ENCODE results near the gene SCGB3A2.
"Not testable (repeated sequence)": the region's sequence is repeated elsewhere in the genome, so short reads cannot be mapped to it uniquely, and the experiment has no call there.

SCGB3A2 gene

GRCh38 chr5:147869112-147869511 lies 9.4 kb upstream of the SCGB3A2 start:
- no peak overlapping the region for H3K4me3 ChIP-seq (ENCODE audit: low read depth, low read length)
- TF ChIP-seq CTCF (IDR thresholded peaks at IDR 0.05; ENCODE audit: insufficient read depth, low read length, missing control alignments) = no peak
- ChIA-PET CTCF (interaction anchor here (1.2 kb wide), 1 partner anchor 11 kb away, joined by 6 read pairs; no protein-coding TSS in a partner anchor), POLR2A (no interaction called here)
- no peak for DNase-seq (ENCODE audit: low read depth, low spot score)

GRCh38 chr5:147869892-147870291 lies 8.6 kb upstream of the SCGB3A2 start:
- POLR2A ChIA-PET; DNase-seq (ENCODE audit: low read depth, low spot score); CTCF ChIA-PET; H3K4me3 ChIP-seq (ENCODE audit: low read depth, low read length): not testable (repeated sequence)

- CTCF ChIA-PET; POLR2A ChIA-PET; H3K4me3 ChIP-seq (ENCODE audit: low read depth, low read length); DNase-seq (ENCODE audit: low read depth, low spot score): not testable (repeated sequence)
These were observed 6.4 kb upstream of the SCGB3A2 start for GRCh38 chr5:147871980-147872549.

GRCh38 chr5:147872744-147873435 lies 5.6 kb upstream of the SCGB3A2 start:
- DNase-seq (ENCODE audit: low read depth, low spot score); CTCF ChIA-PET; H3K4me3 ChIP-seq (ENCODE audit: low read depth, low read length); POLR2A ChIA-PET: not testable (repeated sequence)

GRCh38 chr5:147874118-147874875 lies 4.2 kb upstream of the SCGB3A2 start:
- H3K4me3 ChIP-seq (ENCODE audit: low read depth, low read length); POLR2A ChIA-PET; CTCF ChIA-PET; DNase-seq (ENCODE audit: low read depth, low spot score): not testable (repeated sequence)

- ChIA-PET CTCF (no interaction called here), POLR2A (no interaction called here)
- H3K4me3 ChIP-seq (ENCODE audit: low read depth, low read length) = no peak overlapping the region
- TF ChIP-seq CTCF (IDR thresholded peaks at IDR 0.05; ENCODE audit: insufficient read depth, low read length, missing control alignments) = no peak
- no peak for DNase-seq (ENCODE audit: low read depth, low spot score)
These were observed 3.6 kb upstream of the SCGB3A2 start for GRCh38 chr5:147874910-147875367.

- DNase-seq (ENCODE audit: low read depth, low spot score) = no peak
- CTCF ChIA-PET = no interaction called here
- TF ChIP-seq CTCF (IDR thresholded peaks at IDR 0.05; ENCODE audit: insufficient read depth, low read length, missing control alignments) = no peak
- H3K4me3 ChIP-seq (ENCODE audit: low read depth, low read length) = no peak overlapping the region
- POLR2A ChIA-PET = no interaction called here
These were observed 2.4 kb upstream of the SCGB3A2 start for GRCh38 chr5:147876141-147876540.

- POLR2A ChIA-PET = no interaction called here
- no peak overlapping the region for H3K4me3 ChIP-seq (ENCODE audit: low read depth, low read length)
- TF ChIP-seq CTCF (IDR thresholded peaks at IDR 0.05; ENCODE audit: insufficient read depth, low read length, missing control alignments) = no peak
- CTCF ChIA-PET = no interaction called here
- no peak for DNase-seq (ENCODE audit: low read depth, low spot score)
These were observed 1.9 kb upstream of the SCGB3A2 start for GRCh38 chr5:147876626-147877025.
